Measurements from ENCODE around the gene PLXNA2. TPM values are rescaled to one million over a fixed set of nuclear protein-coding genes. Genes with fewer than 3 reads are reported as not detected.
A peak's percentile ranks its signal among the peaks of the same experiment; 100 is the strongest.

PLXNA2 gene
- total and polyA plus RNA-seq, 2 of the 8 experiments (the other 6 are each of a cell fraction or from before 2014, with no cell fraction given), result 0.33 to 1.5 TPM

GRCh38 chr1:208167261-208167869, 76.8 kb downstream of the PLXNA2 start:
- no peak overlapping the region for H2BK120ac ChIP-seq (replicated peaks; ENCODE audit: low read depth, low read length)
- H2AK5ac ChIP-seq (ENCODE audit: low read depth, low read length), result no peak overlapping the region
- TF ChIP-seq EGR1 (IDR thresholded peaks at IDR 0.05; ENCODE audit: borderline replicate concordance, low read depth, low read length) (no peak), TEAD4 (IDR thresholded peaks at IDR 0.05; ENCODE audit: low read depth, low read length) (no peak), CREB1 (IDR thresholded peaks at IDR 0.05) (no peak), HDAC2 (IDR thresholded peaks at IDR 0.05; ENCODE audit: borderline replicate concordance in 1 of 2, low read depth in 2 of 2, low read length in 2 of 2) (no peak), RAD21 (IDR thresholded peaks at IDR 0.05 in 1 of 2, conservative IDR thresholded peaks at IDR 0.05 in 1 of 2; ENCODE audit: low read depth in 2 of 2, low read length in 2 of 2) (peak in 1 of 2 experiments; percentile 16; a peak in 1 of 4 replicates), MAX (IDR thresholded peaks at IDR 0.05) (no peak)
- H2BK12ac ChIP-seq (ENCODE audit: low read depth, low read length), result 0 out of 2 replicates have a peak overlapping the region, but pooled peaks have one; percentile 71
- no peak overlapping the region for H2BK15ac ChIP-seq (ENCODE audit: low read length)
- 75% methylated on average over 11 of the region's 11 CpGs; no CpG with 5 or more reads in 1 of the 2 experiments for WGBS, 2 experiments (ENCODE audit: extremely low coverage in 1 of 2, insufficient coverage in 1 of 2, insufficient read length in 1 of 2, insufficient replicate concordance in 2 of 2, low coverage in 1 of 2, low lambda C conversion rate in 2 of 2, missing lambda C conversion rate in 1 of 2)
- H3K79me1 ChIP-seq (ENCODE audit: low read depth, low read length), result no peaks in the 10 kb centered on the region; the same call in 1 of the 2 replicates
- ChIA-PET CTCF (ENCODE audit: partially characterized antibody) (interaction anchor here (0.7 to 3.9 kb wide), 11 partner anchors 9 to 186 kb away, joined by 3 to 28 read pairs (median 4); partner anchors contain the start of gene PLXNA2), POLR2A (ENCODE audit: partially characterized antibody) (no interaction called here)
- DNase-seq (ENCODE audit: low read depth in 1 of 2, low spot score in 2 of 2) (no peak), FAIRE-seq (no peak)
- H2AFZ ChIP-seq (ENCODE audit: low read length), result no peak overlapping the region
- no peak overlapping the region for H3K27ac ChIP-seq (ENCODE audit: low read depth, low read length)
- H4K20me1 ChIP-seq (replicated peaks in 1 of 2; ENCODE audit: control insufficient read depth in 1 of 2, insufficient read depth in 2 of 2, low read length in 2 of 2), result no peaks in the 10 kb centered on the region
- no peak overlapping the region for H2BK20ac ChIP-seq (ENCODE audit: low read length)
- H3K4me2 ChIP-seq (ENCODE audit: insufficient read depth in 1 of 2, low read depth in 2 of 2, low read length in 2 of 2), result no peak overlapping the region; a peak in 1 of 4 replicates
- H4K8ac ChIP-seq (ENCODE audit: extremely low read depth, insufficient read depth, low read length), result no peak overlapping the region
- no peak overlapping the region for H3K14ac ChIP-seq (ENCODE audit: insufficient read length)
- H2BK5ac ChIP-seq (ENCODE audit: low read depth, low read length), result no peak overlapping the region
- H3K18ac ChIP-seq (ENCODE audit: extremely low read depth, low read length), result no peak overlapping the region; the same call in 1 of the 2 replicates
- H3K4me1 ChIP-seq (replicated peaks in 1 of 4; ENCODE audit: control insufficient read depth in 3 of 4, insufficient read depth in 4 of 4, low read length in 3 of 4), result peaks cover 4 to 17% (median 9%) of the 10 kb centered on the region in 4 experiments
- no peaks in the 10 kb centered on the region for H3K79me2 ChIP-seq (ENCODE audit: control insufficient read depth in 1 of 2, insufficient read depth in 2 of 2, low read length in 2 of 2)
- H3K56ac ChIP-seq (replicated peaks; ENCODE audit: insufficient read length, low read depth, low read length), result no peak overlapping the region
- H3K36me3 ChIP-seq (ENCODE audit: control insufficient read depth in 2 of 4, insufficient read depth in 4 of 4, low read length in 3 of 4), result no peaks in the 10 kb centered on the region
- no peaks in the 10 kb centered on the region for H3K27me3 ChIP-seq (replicated peaks in 1 of 4; ENCODE audit: control insufficient read depth in 3 of 4, extremely low read depth in 1 of 4, insufficient read depth in 3 of 4, low read length in 3 of 4)
- no peaks in the 10 kb centered on the region for H3K23me2 ChIP-seq (ENCODE audit: low read depth, low read length)
- H3K4ac ChIP-seq (replicated peaks; ENCODE audit: insufficient read length, low read depth, low read length), result peak overlapping the region; percentile 27
- H3K4me3 ChIP-seq (ENCODE audit: extremely low read depth in 1 of 4, insufficient read depth in 2 of 4, low read depth in 3 of 4, low read length in 4 of 4), result no peak overlapping the region
- no peak overlapping the region for H3K9ac ChIP-seq (replicated peaks in 1 of 4; ENCODE audit: extremely low read depth in 1 of 4, low read depth in 3 of 4, low read length in 3 of 4)
- H3K9me3 ChIP-seq (ENCODE audit: insufficient read depth in 2 of 2, low read depth in 1 of 2, low read length in 1 of 2), result no peaks in the 10 kb centered on the region
- no peak overlapping the region for H3K23ac ChIP-seq (ENCODE audit: insufficient read length)
- H4K5ac ChIP-seq (ENCODE audit: insufficient read length, low read depth, low read length), result no peak overlapping the region
- H4K91ac ChIP-seq (replicated peaks; ENCODE audit: insufficient read length, low read length), result no peak overlapping the region
